ENCODE data around the gene MS4A4A. TPM values are rescaled to one million over a fixed set of nuclear protein-coding genes. Genes with fewer than 3 reads are reported as not detected.

Gene MS4A4A
- total and polyA plus RNA-seq, 2 donors (not counting 1 experiment from before 2014, with no cell fraction given) = 0.72 to 0.99 TPM

GRCh38 chr11:60316317-60316716, 35.9 kb downstream of the MS4A4A start:
- no peak overlapping the region for H3K9ac ChIP-seq (ENCODE audit: low read length)
- TF ChIP-seq EZH2 (IDR thresholded peaks at IDR 0.05; ENCODE audit: borderline replicate concordance, insufficient read depth, low read depth, low read length, poor library complexity, severe bottlenecking) (no peak), CTCF (IDR thresholded peaks at IDR 0.05) (no peak)
- Mint-ChIP-seq H3K9me3 (ENCODE audit: insufficient read depth) (peaks cover 13% of the 10 kb centered on the region), H3K27ac (no peak overlapping the region), H3K4me3 (no peak overlapping the region), H3K4me1 (peaks cover 3% of the 10 kb centered on the region), H3K27me3 (no peaks in the 10 kb centered on the region)
- DNase-seq = no peak
- intact Hi-C loops (cut with micrococcal nuclease) = no loop called here
- H3K4me3 ChIP-seq (ENCODE audit: control extremely low read depth in 1 of 5, extremely low read depth in 1 of 5, insufficient read depth in 1 of 5, low read depth in 2 of 5, low read length in 4 of 5) = no peak overlapping the region
- no peaks in the 10 kb centered on the region for H4K20me1 ChIP-seq (ENCODE audit: control insufficient read depth, insufficient read depth, low read length, poor library complexity, severe bottlenecking)
- H3K27me3 ChIP-seq (replicated peaks in 1 of 4; ENCODE audit: control extremely low read depth in 1 of 4, control insufficient read depth in 3 of 4, insufficient read depth in 4 of 4, low read length in 3 of 4) = peaks cover 0 to 11% (median 0%) of the 10 kb centered on the region in 4 experiments
- ATAC-seq (ENCODE audit: low read depth) = no peak
- H3K27ac ChIP-seq (ENCODE audit: low read length in 2 of 2) = no peak overlapping the region
- ChIA-PET CTCF (interaction anchor here (1.0 to 2.5 kb wide), 2 partner anchors 31 to 47 kb away, joined by 3 to 6 read pairs; no protein-coding TSS in a partner anchor), POLR2A (no interaction called here)
- no peaks in the 10 kb centered on the region for H3K79me2 ChIP-seq (ENCODE audit: control insufficient read depth, insufficient read depth, low read length)
- no peak overlapping the region for H3K4me2 ChIP-seq (replicated peaks; ENCODE audit: low read depth, low read length, poor library complexity, severe bottlenecking)
- no peaks in the 10 kb centered on the region for H3K4me1 ChIP-seq (ENCODE audit: control insufficient read depth in 2 of 2, insufficient read depth in 2 of 2, low read length in 2 of 2)
- H3K9me3 ChIP-seq (ENCODE audit: control extremely low read depth in 1 of 3, control insufficient read depth in 2 of 3, insufficient read depth in 1 of 3, low read length in 2 of 3) = peaks cover 2 to 15% (median 11%) of the 10 kb centered on the region in 3 donors
- H3K36me3 ChIP-seq (replicated peaks in 1 of 2; ENCODE audit: control extremely low read depth in 1 of 2, control insufficient read depth in 1 of 2, extremely low read depth in 1 of 2, insufficient read depth in 2 of 2, low read length in 1 of 2) = no peaks in the 10 kb centered on the region
- H2AFZ ChIP-seq (ENCODE audit: insufficient read depth, low read depth, low read length, poor library complexity, severe bottlenecking) = no peak overlapping the region
- 60% methylated on average over 1 of the region's 2 CpGs for WGBS (ENCODE audit: insufficient coverage)

- H3K9me3 Mint-ChIP-seq (ENCODE audit: insufficient read depth) = peaks cover 17% of the 10 kb centered on the region
- WGBS (ENCODE audit: insufficient coverage) = 74% methylated on average over 2 of the region's 2 CpGs
- Histone ChIP-seq H3K27ac (ENCODE audit: low read length in 2 of 2) (no peak overlapping the region), H3K9me3 (ENCODE audit: control extremely low read depth in 1 of 3, control insufficient read depth in 2 of 3, insufficient read depth in 1 of 3, low read length in 2 of 3) (peaks cover 2 to 15% (median 11%) of the 10 kb centered on the region in 3 donors), H2AFZ (ENCODE audit: insufficient read depth, low read depth, low read length, poor library complexity, severe bottlenecking) (no peak overlapping the region), H3K9ac (ENCODE audit: low read length) (no peak overlapping the region), H3K27me3 (replicated peaks in 1 of 4; ENCODE audit: control extremely low read depth in 1 of 4, control insufficient read depth in 3 of 4, insufficient read depth in 4 of 4, low read length in 3 of 4) (peaks cover 0 to 11% (median 0%) of the 10 kb centered on the region in 4 experiments), H3K4me3 (ENCODE audit: control extremely low read depth in 1 of 5, extremely low read depth in 1 of 5, insufficient read depth in 1 of 5, low read depth in 2 of 5, low read length in 4 of 5) (no peak overlapping the region), H4K20me1 (ENCODE audit: control insufficient read depth, insufficient read depth, low read length, poor library complexity, severe bottlenecking) (no peaks in the 10 kb centered on the region), H3K4me2 (replicated peaks; ENCODE audit: low read depth, low read length, poor library complexity, severe bottlenecking) (no peak overlapping the region), H3K4me1 (ENCODE audit: control insufficient read depth in 2 of 2, insufficient read depth in 2 of 2, low read length in 2 of 2) (no peaks in the 10 kb centered on the region), H3K79me2 (ENCODE audit: control insufficient read depth, insufficient read depth, low read length) (no peaks in the 10 kb centered on the region), H3K36me3 (replicated peaks in 1 of 2; ENCODE audit: control extremely low read depth in 1 of 2, control insufficient read depth in 1 of 2, extremely low read depth in 1 of 2, insufficient read depth in 2 of 2, low read length in 1 of 2) (no peaks in the 10 kb centered on the region)
- intact Hi-C loops (cut with micrococcal nuclease) = no loop called here
- H3K4me1 Mint-ChIP-seq = no peaks in the 10 kb centered on the region
- no peak overlapping the region for H3K27ac Mint-ChIP-seq
- TF ChIP-seq CTCF (IDR thresholded peaks at IDR 0.05) (no peak), EZH2 (IDR thresholded peaks at IDR 0.05; ENCODE audit: borderline replicate concordance, insufficient read depth, low read depth, low read length, poor library complexity, severe bottlenecking) (no peak)
- H3K27me3 Mint-ChIP-seq = no peaks in the 10 kb centered on the region
- ChIA-PET POLR2A (no interaction called here), CTCF (interaction anchor here (1.3 kb wide), 1 partner anchor 25 kb away, joined by 3 read pairs; no protein-coding TSS in a partner anchor)
- no peak for DNase-seq
- ATAC-seq (ENCODE audit: low read depth) = no peak
- H3K4me3 Mint-ChIP-seq = no peak overlapping the region
Measured at GRCh38 chr11:60318726-60319125, 38.3 kb downstream of the MS4A4A start.
